ENCODE data around the gene NOTUM.

GRCh38 chr17:81903896-81904599 is 56.9 kb downstream of the NOTUM start:
- TF ChIP-seq POLR2A (IDR thresholded peaks at IDR 0.05; ENCODE audit: low read depth, low read length), result no peak
- TF ChIP-seq POLR2AphosphoS5 (IDR thresholded peaks at IDR 0.05; ENCODE audit: low read depth, low read length), result no peak
- no peak for TF ChIP-seq TAF1 (IDR thresholded peaks at IDR 0.05; ENCODE audit: low read depth, low read length)
- no peak for TF ChIP-seq SPI1 (IDR thresholded peaks at IDR 0.05; ENCODE audit: low read depth, low read length)
- no peak for TF ChIP-seq PAX5 (IDR thresholded peaks at IDR 0.05; ENCODE audit: insufficient read depth, low read length, severe bottlenecking)

Measured in GM12891 (cell line).